ENCODE data around the gene AGPAT3.
"Not testable (repeated sequence)": the region's sequence is repeated elsewhere in the genome, so short reads cannot be mapped to it uniquely, and the experiment has no call there.

The AGPAT3 gene

DNA sequence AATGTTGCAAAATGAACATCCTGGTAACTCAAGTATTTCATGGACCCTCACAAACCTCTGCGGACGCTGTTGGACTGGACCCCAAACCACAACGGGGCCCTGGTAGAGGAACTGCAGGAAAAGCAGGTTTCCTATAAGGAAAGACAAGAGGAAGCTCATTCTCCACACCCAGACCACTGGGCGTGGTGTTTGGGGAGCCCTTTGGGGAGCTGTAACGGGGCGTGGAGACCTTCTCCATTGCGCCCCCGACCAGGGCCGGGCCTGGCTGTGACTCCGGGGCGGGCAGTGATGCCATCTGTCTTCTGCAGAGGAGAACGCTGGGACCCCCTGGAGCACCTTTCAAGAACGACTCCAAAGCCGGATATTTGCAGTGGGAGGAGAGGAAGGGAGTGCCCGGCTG is 30.0 kb upstream of the AGPAT3 start:
- no peak for DNase-seq

DNA sequence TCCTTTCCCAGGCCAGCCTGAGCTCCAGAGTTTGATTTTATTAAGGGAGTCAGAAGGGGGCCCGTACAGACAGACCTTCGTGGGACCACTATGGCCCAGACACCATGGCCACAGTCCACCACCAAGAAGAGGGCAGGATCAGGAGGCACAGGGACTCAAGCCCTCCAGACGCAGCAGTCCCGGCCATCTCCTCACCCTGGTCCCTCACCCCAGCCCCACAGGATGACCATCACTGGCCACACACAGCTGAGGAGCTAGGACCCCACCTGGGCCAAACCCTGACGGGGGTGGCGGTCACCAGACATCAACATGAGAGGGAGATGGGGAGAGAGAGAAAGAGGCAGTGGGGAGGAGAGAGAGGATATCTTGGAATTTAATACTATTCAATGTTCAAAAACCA is 29.2 kb upstream of the AGPAT3 start:
- DNase-seq: no peak

DNA sequence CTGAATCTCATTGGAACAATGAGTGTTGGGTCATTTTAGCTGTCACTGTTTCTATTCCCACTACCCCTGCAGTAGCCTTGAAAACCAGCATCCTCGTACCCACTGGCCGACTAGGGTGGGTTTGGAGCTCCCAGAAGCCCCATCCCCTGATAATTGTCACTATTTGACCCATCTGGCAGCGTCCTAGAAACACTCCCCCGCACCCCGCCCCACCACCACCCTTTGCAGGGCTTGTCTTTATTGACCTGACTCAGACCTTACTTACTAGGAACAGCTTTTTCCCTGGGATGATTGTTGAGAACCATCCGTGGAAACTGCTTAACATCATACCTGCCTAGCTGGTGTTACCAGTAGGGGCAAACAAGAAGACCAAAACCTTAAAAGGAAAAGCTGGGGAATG is 28.4 kb upstream of the AGPAT3 start:
- no peak for DNase-seq

DNA sequence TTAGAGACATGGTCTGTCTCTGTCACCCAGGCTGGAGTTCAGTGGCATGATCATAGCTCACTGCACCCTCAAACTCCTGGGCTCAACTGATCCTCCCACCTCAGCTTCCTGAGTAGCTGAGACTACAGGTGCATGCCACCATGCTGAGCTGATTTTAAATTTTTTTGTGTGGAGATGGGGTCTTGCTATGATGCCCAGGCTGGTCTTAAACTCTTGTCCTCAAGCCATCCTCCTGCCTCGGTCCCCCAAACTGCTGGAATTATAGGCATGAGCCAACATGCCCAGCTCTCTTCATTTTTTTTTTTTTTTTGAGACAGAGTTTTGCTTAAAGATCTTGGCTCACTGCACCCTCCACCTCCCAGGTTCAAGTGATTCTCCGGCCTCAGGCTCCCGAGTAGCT is 24.8 kb upstream of the AGPAT3 start:
- DNase-seq: no peak

DNA sequence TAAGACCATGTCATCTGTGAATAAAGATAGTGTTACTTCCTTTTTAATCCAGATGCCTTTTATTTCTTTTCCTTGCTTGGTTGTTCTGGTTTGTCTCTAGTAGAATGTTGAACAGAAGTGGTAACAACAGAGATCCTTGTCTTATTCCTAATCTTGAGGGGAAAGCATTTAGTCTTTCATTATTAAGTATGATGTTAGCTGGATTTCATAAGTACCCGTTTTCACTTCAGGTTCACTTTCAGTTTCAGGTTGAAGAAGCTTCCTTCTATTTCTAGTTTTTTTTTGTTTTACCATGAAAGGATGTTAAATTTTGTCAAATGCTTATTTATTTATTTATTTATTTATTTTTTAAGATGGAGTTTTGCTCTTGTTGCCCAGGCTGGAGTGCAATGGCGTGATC is 22.3 kb upstream of the AGPAT3 start:
- no peak for DNase-seq

DNA sequence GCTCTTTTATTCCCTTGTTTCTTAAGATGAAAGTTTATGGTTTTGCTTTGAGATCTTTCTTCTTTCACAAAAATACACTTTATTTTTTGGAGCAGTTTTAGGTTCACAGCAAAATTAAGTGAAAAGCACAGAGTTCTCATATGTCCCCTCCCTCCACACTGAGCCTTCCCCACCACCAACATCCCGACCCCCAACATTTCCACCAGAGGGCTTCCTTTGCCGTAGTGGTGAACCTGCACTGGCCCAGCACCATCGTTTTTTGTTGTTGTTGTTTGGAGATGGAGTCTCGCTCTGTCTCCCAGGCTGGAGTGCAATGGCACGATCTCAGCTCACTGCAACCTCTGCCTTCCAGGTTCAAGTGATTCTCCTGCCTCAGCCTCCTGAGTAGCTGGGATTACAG is 20.1 kb upstream of the AGPAT3 start:
- not testable (repeated sequence) for DNase-seq

DNA sequence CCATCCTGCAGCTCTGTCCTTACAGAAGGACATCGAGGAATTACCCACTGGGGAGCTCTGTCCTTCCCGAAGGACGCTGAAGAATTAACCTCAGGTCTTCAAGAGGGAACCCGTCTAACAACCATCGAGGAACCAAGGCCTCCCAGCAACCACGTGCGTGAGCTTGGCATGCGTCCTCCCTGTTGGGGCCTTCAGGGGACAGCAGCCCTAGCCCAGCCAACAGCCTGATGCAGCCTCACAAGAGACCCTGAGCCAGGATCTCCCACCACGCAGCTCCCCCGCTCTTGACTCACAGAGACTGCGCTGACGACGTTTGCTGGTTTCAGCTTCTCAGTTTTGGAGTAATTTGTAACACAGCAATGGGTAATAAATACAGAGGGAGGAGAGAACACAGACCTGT is 19.6 kb upstream of the AGPAT3 start:
- no peak for DNase-seq

DNA sequence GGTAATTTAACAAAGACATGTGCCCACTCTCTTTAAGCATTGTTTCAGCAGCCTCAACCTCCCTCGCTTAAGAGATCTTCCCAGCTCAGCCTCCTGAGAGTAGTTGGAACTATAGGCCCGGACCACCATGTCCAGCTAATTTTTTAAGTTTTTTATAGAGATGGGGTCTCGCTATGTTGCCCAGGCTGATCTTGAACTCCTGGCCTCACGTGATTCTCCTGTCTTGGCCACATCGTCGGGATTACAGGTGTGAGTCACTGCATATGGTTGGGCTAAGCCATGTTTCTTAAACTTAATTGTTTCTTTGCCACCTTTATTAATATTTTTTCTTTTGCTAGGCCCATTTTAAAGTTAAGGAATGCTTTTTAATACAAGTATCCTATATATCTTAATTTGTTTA is 18.6 kb upstream of the AGPAT3 start:
- no peak for DNase-seq

DNA sequence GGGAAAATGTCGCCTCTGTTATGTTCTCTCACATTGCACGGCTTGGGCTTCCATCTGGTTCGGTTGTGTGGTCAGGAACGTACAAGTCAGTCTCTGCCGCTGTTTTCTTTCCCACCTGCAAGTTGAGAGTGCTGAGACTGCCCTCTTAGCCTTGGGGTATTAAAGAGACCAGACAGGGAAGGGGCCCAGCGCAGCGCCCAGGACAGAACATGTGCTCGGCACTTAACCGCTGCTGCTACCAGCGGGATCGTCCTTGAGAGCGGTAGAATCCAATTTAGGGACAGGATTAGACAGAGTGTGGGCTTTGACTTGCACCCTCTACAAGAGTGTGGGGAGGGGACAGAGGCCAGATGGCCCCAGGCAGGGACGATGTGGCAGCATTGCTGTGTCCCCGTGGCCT is 17.7 kb upstream of the AGPAT3 start:
- DNase-seq: no peak

DNA sequence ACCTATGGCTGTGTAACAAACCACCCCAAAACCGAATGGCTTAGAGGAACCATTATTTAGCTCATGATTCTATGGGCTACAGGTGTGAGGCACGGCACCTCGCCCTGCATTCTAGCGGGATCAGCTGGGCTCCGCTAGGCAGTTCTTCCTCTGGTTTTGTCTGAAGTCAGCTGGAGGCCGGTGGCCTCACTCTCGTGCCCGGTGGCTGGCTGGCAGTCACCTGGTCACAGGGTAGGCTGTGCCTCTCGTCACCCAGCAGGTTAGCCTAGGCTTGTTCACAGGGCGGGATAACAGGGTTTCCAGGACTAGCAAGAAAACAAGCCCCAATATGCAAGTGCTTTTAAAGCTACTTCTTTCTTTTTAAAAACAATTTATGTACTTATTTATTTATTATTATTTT is 16.3 kb upstream of the AGPAT3 start:
- DNase-seq: no peak

DNA sequence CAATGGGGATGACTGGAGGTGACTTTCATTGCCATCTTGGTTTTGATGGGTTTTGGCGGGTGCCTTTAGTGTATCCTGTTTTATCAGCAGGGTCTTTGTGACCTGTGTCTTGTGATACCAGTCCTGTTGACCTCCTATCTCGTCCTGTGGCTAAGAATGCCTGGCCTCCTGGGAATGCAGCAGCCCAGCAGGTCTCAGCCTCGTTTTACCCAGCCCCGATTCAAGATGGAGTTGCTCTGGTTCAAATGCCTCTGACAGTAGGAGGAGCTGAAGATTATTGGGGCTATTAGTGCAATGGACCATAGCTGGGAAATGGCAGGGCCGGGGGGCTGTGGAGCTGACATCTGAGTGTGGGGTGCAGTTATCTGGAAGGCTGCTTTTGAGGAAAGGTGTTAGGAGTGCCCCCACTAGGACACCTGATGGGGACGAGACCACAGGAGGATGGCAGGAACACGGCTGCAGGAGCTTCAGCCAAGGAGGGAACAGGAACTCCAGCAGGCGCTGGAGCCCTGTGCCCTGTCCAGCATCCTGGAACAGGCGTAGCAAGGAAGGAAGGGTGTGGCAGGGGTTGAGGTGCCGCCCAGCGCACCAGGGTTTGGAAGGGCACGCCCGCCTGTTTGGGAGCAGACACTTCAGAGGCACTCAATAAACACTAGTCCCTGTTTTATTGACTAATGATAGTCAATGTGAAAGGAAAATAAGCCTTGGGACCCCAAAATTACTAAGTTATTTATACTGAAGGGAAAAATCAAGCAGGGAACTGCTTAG is 15.3 kb upstream of the AGPAT3 start:
- no peak for DNase-seq

DNA sequence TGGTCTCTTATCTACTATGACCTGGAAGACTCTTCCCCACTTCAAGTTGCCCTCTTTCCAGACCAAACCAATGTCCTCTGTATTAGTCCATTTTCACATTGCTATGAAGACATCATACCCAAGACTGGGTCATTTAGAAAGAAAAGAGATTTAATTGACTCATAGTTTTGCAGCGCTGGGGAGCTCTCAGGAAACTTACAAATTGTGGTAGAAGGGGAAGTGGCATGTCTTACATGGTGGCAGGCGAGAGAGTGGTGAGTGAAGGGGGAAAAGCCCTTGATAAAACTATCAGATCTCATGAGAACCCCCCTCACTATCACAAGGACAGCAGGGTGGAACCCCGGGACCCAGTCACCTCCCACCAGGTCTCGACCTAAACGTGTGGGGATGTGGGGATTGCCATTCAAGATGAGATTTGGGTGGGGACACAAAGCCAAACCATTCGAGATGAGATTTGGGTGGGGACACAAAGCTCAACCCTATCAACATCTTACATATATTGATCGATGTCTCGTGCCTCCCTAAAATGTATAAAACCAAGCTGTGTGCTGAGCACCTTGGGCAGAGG is 14.2 kb upstream of the AGPAT3 start:
- DNase-seq: no peak

DNA sequence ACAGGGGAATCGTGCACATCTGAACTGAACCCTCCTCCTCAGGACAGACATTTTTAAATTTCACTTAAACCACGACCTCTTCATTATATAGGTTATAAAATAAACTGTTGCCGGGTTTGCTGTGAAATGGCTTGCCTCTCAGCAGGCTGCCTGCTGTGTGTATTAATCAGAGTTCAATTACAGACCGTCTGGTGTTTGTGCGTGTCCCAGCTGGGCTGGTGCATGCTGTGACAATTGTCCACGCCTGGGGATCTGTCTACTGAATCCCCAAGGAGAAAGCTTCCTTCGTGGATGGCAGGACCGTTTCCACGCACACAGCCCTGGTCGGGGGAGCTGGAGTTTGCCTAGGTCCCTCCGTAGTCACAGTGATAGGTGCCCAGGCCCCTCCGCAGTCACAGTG is 13.4 kb upstream of the AGPAT3 start:
- DNase-seq: no peak

DNA sequence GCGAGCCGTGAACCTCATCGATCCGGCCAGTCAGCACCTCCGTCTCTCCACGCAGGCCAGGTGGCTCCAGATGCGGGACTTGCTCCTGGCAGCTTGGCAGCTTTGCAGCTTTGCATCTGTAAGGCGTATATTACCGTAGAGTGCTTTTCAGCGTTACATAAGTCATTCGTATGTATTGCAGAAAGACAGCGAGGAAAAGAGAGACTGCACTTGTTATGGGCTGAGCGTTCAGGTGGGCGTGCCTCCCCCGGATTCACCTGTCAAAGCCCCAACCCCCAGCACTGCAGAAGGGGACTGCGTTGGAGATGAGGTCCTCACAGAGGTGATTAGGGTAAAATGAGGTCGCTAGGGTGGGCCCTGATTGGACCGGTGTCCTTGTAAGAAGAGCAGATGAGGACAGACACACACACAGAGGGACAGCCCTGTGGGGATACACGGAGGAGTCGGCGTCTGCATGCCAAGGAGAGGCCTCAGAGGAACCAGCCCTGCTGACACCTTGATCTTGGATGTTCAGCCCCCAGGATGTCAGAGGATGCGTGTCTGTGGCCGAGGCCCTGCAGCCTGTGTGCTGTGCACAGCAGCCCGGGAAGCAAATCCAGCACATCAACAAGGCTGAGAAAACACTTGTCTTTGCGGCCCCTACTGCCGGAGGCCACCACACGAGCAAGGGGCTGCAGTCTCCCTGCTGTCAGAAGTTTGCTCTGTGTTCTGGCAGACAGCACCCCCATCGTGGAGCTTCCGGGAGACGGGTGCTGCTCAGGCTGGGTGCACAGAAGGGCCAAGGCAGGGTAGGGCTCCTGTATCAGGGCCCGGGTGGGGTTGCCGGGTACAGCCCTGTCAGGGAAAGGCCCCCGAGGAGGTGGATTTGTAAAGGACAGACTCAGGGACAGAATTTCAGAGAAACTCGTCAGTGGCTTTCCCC is 10.9 kb upstream of the AGPAT3 start:
- DNase-seq: no peak

DNA sequence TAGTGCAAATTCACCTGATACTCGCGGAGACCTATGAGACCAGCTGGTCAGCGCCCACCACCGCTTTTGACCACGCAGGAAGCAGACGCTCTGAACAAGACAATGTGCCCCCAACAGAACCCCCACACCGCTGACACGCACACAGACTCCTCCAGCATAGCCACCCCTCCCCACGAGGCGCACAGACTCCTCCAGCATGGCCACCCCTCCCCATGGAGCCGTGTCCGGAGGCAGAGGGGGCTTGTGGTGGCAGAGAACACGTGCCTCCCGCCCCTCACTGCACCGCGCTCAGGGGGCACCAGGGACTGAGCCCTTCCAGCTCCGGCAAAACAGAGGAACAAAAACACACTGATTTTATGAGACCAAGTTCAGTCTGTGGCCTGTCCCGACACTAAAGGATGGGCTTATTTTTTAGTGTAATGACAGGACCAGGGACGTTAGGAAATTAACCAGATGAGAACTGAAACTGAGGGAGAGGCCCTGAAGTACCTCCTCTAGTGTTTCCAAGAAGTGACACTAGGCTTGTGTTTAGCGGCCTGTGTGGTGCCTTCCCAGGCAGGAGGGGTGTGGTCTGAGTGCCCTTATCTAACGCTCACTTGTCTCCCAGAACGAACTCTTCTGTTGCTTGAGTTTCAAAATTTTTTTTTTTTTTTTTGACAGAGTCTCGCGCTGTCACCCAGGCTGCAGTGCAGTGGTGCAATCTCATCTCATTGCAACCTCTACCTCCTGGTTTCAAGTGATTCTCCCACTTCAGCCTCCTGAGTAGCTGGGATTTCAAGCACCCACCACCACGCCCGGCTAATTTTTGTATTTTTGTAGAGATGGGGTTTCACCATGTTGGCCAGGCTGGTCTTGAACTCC is 10.0 kb upstream of the AGPAT3 start:
- no peak for DNase-seq

DNA sequence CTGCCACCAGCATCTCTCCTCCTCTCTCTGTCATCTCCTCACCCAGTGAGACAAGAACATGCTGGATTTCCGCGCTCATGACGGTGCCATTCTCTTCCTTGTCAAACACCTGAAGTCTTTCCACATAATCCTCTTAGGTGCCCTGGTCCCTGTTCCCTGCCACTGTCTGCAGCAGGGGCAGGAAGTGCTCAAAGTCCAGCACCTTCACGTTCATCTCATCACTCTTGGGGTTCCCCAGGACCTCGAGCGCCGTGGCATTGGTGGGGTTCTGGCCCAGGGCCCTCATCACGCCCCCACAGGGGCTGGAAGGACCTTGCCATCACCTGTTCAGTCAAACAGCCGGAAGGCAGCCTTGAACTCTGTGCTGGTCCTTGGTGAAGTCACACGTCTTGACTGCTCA is 9.1 kb upstream of the AGPAT3 start:
- DNase-seq: no peak

DNA sequence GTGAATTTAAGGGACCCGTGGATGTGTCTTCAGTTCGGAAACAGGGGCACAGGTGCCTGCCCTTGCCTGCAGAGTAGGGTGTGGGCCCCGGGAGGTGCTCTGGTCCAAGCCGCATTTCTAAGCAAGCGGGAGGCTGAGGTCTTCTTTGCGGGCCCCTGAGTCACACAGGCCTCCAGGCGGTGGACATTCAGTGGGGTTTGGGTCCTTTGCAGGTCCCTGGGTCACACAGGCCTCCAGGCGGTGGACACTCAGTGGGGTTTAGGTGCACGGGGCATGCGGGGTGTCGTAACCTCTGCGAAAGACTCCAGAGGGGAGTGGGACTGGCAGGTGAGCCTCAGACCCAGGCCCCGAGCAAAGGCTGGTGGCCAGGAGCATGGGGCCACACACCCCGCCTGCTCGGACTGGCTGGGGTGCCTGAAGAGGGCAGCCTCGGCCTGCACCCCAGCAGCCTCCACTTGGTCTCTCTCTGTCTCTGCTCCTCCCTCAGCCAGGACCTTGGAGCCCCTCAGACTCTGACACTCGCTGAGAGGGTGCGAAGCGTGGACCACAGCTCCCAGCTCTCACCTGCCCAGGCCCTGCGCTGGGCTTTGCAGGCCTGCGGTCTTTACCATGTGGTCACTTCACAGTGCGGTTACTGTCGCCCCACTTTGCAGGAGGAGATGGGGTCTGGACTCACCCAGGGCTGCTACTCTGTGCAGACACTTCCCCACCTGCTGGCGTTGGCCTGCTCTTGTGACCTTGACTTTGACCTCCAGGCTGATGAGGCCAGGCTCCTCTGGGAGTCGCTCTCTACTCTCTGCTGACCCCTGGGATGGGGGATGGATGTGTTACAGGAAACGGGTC is 6.0 kb upstream of the AGPAT3 start:
- no peak for DNase-seq

DNA sequence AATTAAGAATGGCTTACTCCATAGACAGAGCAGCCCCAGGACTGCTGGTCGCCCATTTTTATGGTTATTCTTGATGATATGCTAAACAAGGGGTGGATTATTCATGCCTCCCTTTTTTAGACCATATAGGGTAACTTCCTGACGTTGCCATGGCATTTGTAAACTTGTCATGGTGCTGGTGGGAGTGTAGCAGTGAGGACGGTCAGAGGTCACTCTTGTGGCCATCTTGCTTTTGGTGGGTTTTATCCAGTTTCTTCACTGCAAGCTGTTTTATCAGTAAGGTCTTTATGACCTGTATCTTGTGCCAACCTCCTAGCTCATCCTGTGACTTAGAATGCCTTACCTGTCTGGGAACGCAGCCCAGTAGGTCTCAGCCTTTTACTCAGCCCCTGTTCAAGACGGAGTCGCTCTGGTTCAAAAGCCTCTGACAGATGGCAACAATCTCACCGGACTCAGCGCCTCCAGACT is 5.2 kb upstream of the AGPAT3 start:
- DNase-seq: no peak

DNA sequence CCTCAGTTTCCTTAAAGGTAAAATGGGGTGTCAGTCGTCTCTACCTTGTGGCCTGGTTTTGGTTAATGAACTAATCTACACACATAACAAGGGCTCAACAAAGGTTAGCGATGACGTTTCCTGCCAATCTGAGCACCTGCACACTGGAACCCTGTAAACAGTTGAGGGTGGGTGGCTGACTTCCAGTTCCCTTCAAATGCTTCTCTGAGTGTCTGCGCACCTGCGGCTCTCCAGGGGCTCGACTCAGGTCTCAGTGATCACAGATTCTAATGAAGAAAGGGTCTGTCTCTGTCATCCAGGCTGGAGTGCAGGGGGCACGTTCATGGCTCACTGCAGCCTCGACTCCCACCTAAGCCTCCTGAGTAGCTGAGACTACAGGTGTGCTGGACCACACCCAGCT is 3.3 kb upstream of the AGPAT3 start:
- no peak for DNase-seq

DNA sequence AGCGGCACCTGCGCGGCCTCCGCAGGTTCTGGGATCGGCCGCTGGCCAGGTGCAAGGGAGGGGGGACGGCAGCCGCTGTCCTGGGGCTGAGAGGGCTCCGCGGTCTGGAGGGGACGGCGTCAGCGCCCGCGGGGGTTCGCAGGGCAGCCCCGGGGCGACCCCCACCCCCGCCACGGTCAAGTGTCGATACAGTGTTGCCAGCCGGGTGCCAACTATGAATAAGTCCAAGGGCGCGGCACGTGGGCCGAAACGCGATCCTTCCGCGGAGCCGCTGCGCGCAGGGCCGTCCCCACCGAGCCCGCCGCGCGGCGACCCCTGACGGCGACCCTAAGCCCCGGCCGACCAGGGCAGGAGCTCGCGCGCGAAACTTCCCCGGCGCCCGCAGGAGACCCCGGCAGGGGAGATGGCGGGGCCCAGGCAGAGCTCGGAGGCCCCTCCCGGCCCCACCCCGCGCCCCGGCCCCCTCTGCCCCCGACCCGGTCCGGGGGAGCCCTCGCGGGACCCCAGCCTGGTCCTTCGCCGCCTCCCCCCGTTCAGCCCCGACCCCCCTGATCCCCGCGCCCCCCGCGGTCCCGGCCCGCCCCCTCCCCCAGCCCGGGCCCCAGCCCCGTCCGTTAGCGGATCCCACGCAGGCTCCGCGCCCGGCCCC is 586 bp upstream of the AGPAT3 start:
- no peak for DNase-seq

DNA sequence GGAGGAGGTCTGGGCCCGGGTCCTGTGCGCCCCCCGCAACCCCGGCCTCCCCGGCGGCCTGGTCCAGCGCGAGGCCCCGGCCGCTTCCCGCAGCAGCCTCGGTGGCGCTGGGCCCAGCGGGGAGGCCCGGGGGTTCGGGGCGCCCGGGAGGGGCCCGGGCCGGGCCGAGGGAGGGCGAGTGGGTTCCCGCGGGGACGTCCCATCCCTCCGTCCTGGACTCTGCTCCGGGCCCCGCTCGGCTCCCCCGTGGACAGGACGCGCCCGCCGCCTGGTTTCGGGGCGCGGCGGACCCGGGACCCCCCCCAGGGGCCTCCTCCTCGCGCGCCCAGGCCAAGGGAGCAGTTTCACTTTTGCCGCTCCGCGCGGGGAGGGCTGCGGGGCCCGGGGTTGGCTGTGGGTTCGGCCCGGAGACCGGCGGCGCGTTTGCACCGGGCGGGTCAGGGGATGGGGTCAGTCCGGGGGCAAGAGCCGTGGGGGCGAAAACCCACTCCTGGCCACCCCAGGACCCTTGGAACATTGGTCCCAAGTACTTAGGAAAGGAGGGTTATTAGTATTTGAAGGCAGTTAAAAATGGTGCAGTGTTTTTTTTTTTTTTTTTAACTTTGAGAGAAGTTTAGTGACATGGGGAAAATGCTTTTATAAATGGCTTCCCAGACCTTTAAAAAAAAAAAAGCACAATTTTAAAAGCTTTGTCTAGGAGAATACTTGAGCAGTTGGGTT is 677 bp downstream of the AGPAT3 start:
- DNase-seq: no peak
